Spleen (tissue), 11 donors: ENCODE data around the gene CHST1. TPM values are rescaled to one million over a fixed set of nuclear protein-coding genes. Genes with fewer than 3 reads are reported as not detected.

Source experiments
- DNase-seq: peaks from one replicate; pipeline ENCODE4 v3.0.0-alpha.2; 2020
- H3K27ac ChIP-seq, 8 donors: fragments of 200-600 bp; sonication (generic) in 7 of 8; 1 replicate in 4 of 8; 2 replicates in 4 of 8; pipeline versions ENCODE4 v1.5.0 to v1.8.0; 2016 to 2021; ENCODE audit warnings: inconsistent platforms in 4 of 8, mild to moderate bottlenecking in 4 of 8, moderate library complexity in 1 of 8
- H3K27me3 ChIP-seq, 7 donors: fragments of 200-600 bp; sonication (generic) in 6 of 7; replicated peaks in 1 of 7; 1 replicate in 4 of 7; 2 replicates in 3 of 7; pipeline versions ENCODE4 v1.5.0 to v1.8.0; 2016 to 2021; ENCODE audit warnings: inconsistent platforms in 3 of 7, mild to moderate bottlenecking in 1 of 7
- H3K36me3 ChIP-seq, 6 donors: fragments of 200-600 bp; sonication (generic) in 5 of 6; 1 replicate in 4 of 6; 2 replicates in 2 of 6; pipeline versions ENCODE4 v1.5.0 to v1.8.0; 2016 to 2021; ENCODE audit warnings: inconsistent platforms in 2 of 6
- H3K4me1 ChIP-seq, 6 donors: fragments of 200-600 bp; sonication (generic) in 5 of 6; 1 replicate in 3 of 6; 2 replicates in 3 of 6; pipeline versions ENCODE4 v1.5.0 to v1.8.0; 2016 to 2021; ENCODE audit warnings: inconsistent platforms in 3 of 6
- H3K4me3 ChIP-seq, 8 donors: fragments of 200-600 bp; sonication (generic) in 7 of 8; 1 replicate in 4 of 8; 2 replicates in 4 of 8; pipeline versions ENCODE4 v1.5.0 to v1.8.0; 2016 to 2021; ENCODE audit warnings: inconsistent platforms in 4 of 8, mild to moderate bottlenecking in 4 of 8, moderate library complexity in 2 of 8
- H3K9me3 ChIP-seq, 8 donors: fragments of 200-600 bp; sonication (generic) in 7 of 8; 1 replicate in 4 of 8; 2 replicates in 4 of 8; pipeline versions ENCODE4 v1.5.0 to v1.8.0; 2016 to 2021; ENCODE audit warnings: inconsistent platforms in 4 of 8
- POLR2A ChIP-seq, 3 donors: fragments of 450-650 bp; IDR thresholded peaks; one replicate each; pipeline ENCODE4 v1.5.1; 2017; ENCODE audit warnings: antibody characterized with exemption in 3 of 3, mild to moderate bottlenecking in 1 of 3
- POLR2AphosphoS5 ChIP-seq, 3 donors: sonication (generic); formaldehyde crosslinking; IDR thresholded peaks; one replicate each; pipeline ENCODE4 v1.5.1; 2017; ENCODE audit warnings: antibody characterized with exemption in 3 of 3
- WGBS, 5 donors: extraction: QIAGEN DNeasy Blood & Tissue Kit in 3 of 5; methylation state at CpG; one replicate each; pipeline versions ENCODE4 v1.1.5 to v1.1.7; 2013 to 2018; 5-methylcytosine and 5-hydroxymethylcytosine counted together
- intact Hi-C: fragments of 100-400 bp; cut with DNase I; formaldehyde crosslinking; loops from one replicate; pipeline ENCODE4 v1.15.0; 2023; ENCODE audit warnings: low total_unique reads
- polyA plus RNA-seq, 3 donors: library from polyadenylated mRNA; stranded (reverse); fragments of 200-250 nt; gene quantifications; one replicate each; pipeline ENCODE4 v1.2.1, GENCODE V29; 2013
- total RNA-seq, 7 donors: library from RNA; depleted of rRNA in 3 of 7; stranded (reverse); fragments of >200 nt in 3 of 7; fragmentation: NEBNext Ultra II Directional in 4 of 7; extraction: Animal tissue kit (Norgen Biotek cat#: 25700) in 4 of 7; gene quantifications; one replicate each; pipeline versions ENCODE4 v1.1.0 to v1.2.1, GENCODE V29; 2016 to 2021
- TF ChIP-seq, protein P1 (sequence below), 11 experiments: fragments of 200-600 bp in 7 of 11; fragments of 450-650 bp in 4 of 11; sonication (generic) in 4 of 11; IDR thresholded peaks in 8 of 11; conservative IDR thresholded peaks in 3 of 11; 1 replicate in 7 of 11; 2 replicates in 4 of 11; pipeline versions ENCODE4 v1.4.0 to v1.8.0; 2016 to 2021; ENCODE audit warnings: antibody characterized with exemption in 11 of 11, inconsistent platforms in 4 of 11, mild to moderate bottlenecking in 1 of 11
- donor health status: healthy with polysubstance abuse.
- donor health status: DM: no; HTN: no; CAD: no; lungs with moderate emphysema.
- donor health status: DM: no; HTN: no; CAD: no.
- donor health status: Bipolar disorder and iron deficiency.
- donor health status: healthy.
- donor health status: DM: no; HTN: no; CAD: no.
- donor health status: DM: yes; HTN: yes; CAD: no.

The CHST1 gene
- total and polyA plus RNA-seq, 10 donors = 1.1 to 18.9 (median 6.2) TPM

- Histone ChIP-seq H3K27ac (no peak overlapping the region), H3K4me3 (no peak overlapping the region), H3K4me1 (peaks cover 0 to 10% (median 0%) of the 10 kb centered on the region in 6 donors), H3K36me3 (no peaks in the 10 kb centered on the region), H3K9me3 (no peaks in the 10 kb centered on the region), H3K27me3 (peaks cover 0 to 36% (median 0%) of the 10 kb centered on the region in 7 donors)
- peak; percentile 11 for DNase-seq
- 89 to 94% (median 90%) methylated on average over 6 of the region's 6 CpGs for WGBS, 5 donors
- intact Hi-C loops = no loop called here
- TF ChIP-seq POLR2A (IDR thresholded peaks at IDR 0.05) (no peak), POLR2AphosphoS5 (IDR thresholded peaks at IDR 0.05) (no peak)
- TF ChIP-seq, protein P1, sequence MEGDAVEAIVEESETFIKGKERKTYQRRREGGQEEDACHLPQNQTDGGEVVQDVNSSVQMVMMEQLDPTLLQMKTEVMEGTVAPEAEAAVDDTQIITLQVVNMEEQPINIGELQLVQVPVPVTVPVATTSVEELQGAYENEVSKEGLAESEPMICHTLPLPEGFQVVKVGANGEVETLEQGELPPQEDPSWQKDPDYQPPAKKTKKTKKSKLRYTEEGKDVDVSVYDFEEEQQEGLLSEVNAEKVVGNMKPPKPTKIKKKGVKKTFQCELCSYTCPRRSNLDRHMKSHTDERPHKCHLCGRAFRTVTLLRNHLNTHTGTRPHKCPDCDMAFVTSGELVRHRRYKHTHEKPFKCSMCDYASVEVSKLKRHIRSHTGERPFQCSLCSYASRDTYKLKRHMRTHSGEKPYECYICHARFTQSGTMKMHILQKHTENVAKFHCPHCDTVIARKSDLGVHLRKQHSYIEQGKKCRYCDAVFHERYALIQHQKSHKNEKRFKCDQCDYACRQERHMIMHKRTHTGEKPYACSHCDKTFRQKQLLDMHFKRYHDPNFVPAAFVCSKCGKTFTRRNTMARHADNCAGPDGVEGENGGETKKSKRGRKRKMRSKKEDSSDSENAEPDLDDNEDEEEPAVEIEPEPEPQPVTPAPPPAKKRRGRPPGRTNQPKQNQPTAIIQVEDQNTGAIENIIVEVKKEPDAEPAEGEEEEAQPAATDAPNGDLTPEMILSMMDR (IDR thresholded peaks at IDR 0.05 in 8 of 11, conservative IDR thresholded peaks at IDR 0.05 in 3 of 11) = no peak
Measured at GRCh38 chr11:45687836-45688235, 22.4 kb upstream of the CHST1 start.

GRCh38 chr11:45685964-45686537, 20.6 kb upstream of the CHST1 start:
- Histone ChIP-seq H3K27ac (no peak overlapping the region), H3K36me3 (no peaks in the 10 kb centered on the region), H3K4me3 (no peak overlapping the region), H3K27me3 (peaks cover 0 to 36% (median 0%) of the 10 kb centered on the region in 7 donors), H3K4me1 (peaks cover 0 to 12% (median 0%) of the 10 kb centered on the region in 6 donors), H3K9me3 (no peaks in the 10 kb centered on the region)
- TF ChIP-seq, protein P1 (IDR thresholded peaks at IDR 0.05 in 8 of 11, conservative IDR thresholded peaks at IDR 0.05 in 3 of 11) = no peak
- TF ChIP-seq POLR2A (IDR thresholded peaks at IDR 0.05) (no peak), POLR2AphosphoS5 (IDR thresholded peaks at IDR 0.05) (no peak)
- 81 to 92% (median 88%) methylated on average over 7 of the region's 7 CpGs for WGBS, 5 donors
- intact Hi-C loops = no loop called here
- peak; percentile 11 for DNase-seq

DNA sequence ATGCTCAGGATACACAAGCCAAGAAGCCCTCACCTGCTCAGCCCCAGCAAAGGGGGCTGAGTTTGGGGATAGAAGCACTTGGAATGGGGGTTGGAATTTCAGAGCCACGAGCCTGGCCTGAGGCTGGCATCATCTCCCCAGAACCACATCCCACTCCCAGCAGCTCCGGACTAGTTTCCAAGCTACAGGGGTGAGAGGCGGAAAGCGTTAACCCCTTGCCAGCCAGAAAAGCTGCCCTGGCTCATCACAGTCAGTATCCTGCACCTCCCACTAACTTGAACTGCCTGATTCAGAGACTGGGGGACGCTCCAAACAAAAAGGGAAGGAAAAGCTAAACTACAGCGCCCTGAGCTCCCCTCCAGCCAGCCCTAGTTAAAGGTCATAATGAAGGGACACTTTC, 19.0 kb upstream of the CHST1 start:
- H3K27me3 ChIP-seq = peaks cover 0 to 36% (median 0%) of the 10 kb centered on the region in 7 donors
- intact Hi-C loops = no loop called here
- 62 to 78% (median 65%) methylated on average over 5 to 6 of the region's 6 CpGs for WGBS, 5 donors
- H3K4me3 ChIP-seq = no peak overlapping the region
- TF ChIP-seq POLR2A (IDR thresholded peaks at IDR 0.05) (no peak), POLR2AphosphoS5 (IDR thresholded peaks at IDR 0.05) (no peak)
- TF ChIP-seq, protein P1 (IDR thresholded peaks at IDR 0.05 in 8 of 11, conservative IDR thresholded peaks at IDR 0.05 in 3 of 11) = no peak
- no peaks in the 10 kb centered on the region for H3K36me3 ChIP-seq
- no peak overlapping the region for H3K27ac ChIP-seq
- DNase-seq = peak; percentile 44
- H3K4me1 ChIP-seq = peaks cover 0 to 12% (median 0%) of the 10 kb centered on the region in 6 donors
- no peaks in the 10 kb centered on the region for H3K9me3 ChIP-seq

DNA sequence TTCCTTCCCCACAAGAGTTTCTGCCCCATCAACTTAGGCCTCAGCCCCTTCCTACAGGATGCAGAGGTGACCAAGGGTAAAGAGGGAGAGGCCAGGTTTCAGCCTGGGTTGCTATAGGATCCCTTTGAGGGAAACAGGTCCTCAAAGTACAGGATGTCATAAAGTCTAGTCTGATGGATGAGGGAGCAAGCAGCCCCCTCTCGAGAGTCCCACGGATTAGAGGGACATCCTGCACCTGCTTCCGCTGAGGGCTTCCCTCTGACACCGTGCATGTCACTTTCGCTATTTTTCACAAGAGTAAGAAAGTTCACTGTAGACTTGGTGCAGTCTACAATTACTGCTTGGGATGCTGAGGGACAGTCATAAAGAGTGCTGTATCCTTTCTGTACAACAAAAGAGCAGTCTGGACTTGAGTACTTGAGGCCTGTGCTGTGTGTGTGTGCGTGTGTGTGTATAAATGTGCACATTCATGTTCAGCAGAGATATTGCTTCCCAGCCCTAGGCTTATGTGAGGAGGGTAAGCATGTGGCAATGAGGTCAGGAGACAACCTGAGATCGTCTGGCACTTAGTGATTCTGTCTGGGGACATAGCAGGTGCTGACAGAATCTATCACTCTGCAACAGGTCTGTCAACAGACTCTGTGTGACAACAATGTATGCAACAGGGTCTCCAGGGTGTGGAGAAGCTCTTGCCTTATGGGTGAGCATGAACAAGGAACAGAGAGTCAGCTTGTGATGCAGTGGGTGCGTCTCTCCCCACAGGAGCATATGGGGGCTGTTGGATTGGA, 18.0 kb upstream of the CHST1 start:
- H3K36me3 ChIP-seq = no peaks in the 10 kb centered on the region
- 42 to 63% (median 51%) methylated on average over 7 to 8 of the region's 8 CpGs for WGBS, 5 donors
- peak; percentile 48 for DNase-seq

More for the DNA sequence above, 18.0 kb upstream of the CHST1 start:
- Histone ChIP-seq H3K9me3 (no peaks in the 10 kb centered on the region), H3K27ac (no peak overlapping the region), H3K27me3 (peaks cover 0 to 32% (median 0%) of the 10 kb centered on the region in 7 donors), H3K4me1 (peaks cover 0 to 12% (median 0%) of the 10 kb centered on the region in 6 donors), H3K4me3 (no peak overlapping the region)
- TF ChIP-seq POLR2AphosphoS5 (IDR thresholded peaks at IDR 0.05) = peak in 1 of 3 donors; percentile 56
- no peak for TF ChIP-seq POLR2A (IDR thresholded peaks at IDR 0.05)
- TF ChIP-seq, protein P1 (IDR thresholded peaks at IDR 0.05 in 8 of 11, conservative IDR thresholded peaks at IDR 0.05 in 3 of 11) = no peak
- intact Hi-C loops = no loop called here
